GM12892 (cell line): ENCODE measurements around the gene POM121L2.

ENCODE experiments used
- POLR2A ChIP-seq: IDR thresholded peaks from 2 replicates; pipeline ENCODE4 v1.6.1; 2011; ENCODE audit warnings: low read depth, low read length, control low read depth
- POLR2AphosphoS5 ChIP-seq: IDR thresholded peaks from 2 replicates; pipeline ENCODE4 v1.6.1; 2011; ENCODE audit warnings: low read depth, low read length, control low read depth
- TAF1 ChIP-seq: IDR thresholded peaks from 2 replicates; pipeline ENCODE4 v1.6.1; 2011; ENCODE audit warnings: low read depth, mild to moderate bottlenecking, control low read depth, low read length, borderline replicate concordance

- TF ChIP-seq POLR2A, result no peak
- no peak for TF ChIP-seq POLR2AphosphoS5
- TF ChIP-seq TAF1, result no peak
Observed at GRCh38 chr6:27283279-27283678, 28.8 kb downstream of the POM121L2 start.
